ENCODE results near the gene PDE4A. TPM values are rescaled to one million over a fixed set of nuclear protein-coding genes. Genes with fewer than 3 reads are reported as not detected.
"Not testable (repeated sequence)": the region's sequence is repeated elsewhere in the genome, so short reads cannot be mapped to it uniquely, and the experiment has no call there.

PDE4A gene
- total RNA-seq, 1 donor from 2014 or later, result 15.6 TPM

DNA sequence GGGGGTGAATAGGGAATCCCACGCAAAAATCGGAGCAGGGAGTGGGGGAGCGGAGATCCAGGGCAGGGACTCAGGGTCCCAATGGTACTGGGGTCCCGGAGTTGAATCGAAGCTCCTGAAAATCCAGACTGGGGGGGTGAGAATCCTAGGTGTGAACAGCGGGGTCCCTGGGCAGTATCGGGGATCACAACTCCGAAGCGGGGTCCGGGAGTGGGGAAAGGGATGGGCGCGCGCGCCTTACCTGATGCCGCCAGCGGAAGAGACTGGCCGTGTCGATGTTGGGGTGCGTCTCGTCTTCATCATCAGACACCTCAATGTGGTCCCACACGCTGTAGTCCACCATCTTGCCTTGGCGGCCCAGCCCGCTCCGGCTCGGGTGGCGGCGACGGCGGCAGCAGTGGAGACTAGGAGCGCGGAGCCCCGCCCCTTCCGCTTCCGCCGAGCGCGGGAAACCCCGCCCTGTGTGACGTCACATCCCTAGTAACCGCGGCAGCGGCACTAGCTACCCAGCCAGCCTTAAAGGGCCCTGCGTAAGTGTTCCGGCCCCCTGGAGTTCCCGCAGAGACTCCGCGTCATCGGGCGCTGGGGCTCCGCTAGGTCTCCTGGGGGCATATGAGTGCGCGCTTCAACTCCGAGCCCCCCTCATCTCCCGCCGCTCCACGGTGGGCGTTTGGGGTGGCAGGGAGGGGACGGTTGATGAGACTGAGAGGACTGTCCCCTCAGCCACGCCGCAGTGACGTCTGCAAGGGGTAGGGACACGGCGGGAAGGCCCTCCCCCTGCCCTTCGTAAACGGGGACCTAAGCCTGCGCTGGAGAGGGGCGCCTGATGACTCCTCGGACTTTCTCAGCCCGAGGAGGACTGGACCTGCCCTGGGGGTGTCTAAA lies 17.0 kb upstream of the PDE4A start, which contains the start of gene CDC37:
CDC37 (minus strand) TSS at position 406 of the 885 bp plus-strand sequence; CDS start at position 343, 63 bp downstream.
- DNase-seq (ENCODE audit: low spot score), result peak; percentile 98

DNA sequence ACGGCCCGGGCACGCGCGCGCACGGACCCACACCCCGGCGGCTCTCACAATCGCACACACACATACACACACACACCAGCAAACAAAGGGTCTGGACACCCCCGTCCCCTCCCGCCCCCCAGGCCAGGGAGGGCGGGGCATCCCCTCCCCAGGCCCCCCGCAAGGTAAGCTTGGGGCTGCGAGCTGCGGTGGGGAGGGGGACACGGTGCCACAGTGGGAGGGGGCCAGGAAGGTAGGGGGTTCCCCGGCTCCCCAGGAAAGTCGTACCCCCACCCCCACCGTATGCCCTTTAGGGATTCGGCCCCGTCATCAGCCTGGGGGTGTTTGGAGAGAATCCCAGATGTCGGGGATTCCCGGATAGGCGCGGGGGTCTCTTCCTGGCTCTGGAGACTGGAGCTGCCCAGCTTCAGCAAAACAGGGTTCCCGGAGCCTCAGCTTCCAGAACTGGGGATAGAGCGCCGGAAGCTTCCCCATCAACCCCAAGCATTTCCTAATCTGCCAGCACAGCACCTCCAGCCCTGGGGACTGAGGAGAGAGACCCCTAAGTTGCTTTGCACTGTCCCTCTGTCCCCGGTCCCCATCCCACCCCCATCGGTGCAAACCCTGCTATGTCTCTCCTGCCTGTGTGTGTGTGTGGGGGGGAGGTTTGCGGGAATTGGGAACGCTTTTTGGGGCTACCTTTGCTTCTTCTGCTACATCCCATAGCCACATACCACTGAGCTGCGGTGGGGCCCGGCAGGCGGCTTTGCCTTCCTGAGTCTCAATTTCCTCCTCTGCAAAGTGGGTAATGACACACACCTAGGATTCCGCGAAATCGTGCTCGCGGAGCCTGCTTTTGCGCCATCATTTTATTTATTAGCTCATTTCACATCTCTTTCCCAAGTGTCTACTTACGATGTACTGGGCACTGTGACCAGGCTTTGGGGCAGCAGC lies 15.2 kb upstream of the PDE4A start:
- no peak for DNase-seq (ENCODE audit: low spot score)

DNA sequence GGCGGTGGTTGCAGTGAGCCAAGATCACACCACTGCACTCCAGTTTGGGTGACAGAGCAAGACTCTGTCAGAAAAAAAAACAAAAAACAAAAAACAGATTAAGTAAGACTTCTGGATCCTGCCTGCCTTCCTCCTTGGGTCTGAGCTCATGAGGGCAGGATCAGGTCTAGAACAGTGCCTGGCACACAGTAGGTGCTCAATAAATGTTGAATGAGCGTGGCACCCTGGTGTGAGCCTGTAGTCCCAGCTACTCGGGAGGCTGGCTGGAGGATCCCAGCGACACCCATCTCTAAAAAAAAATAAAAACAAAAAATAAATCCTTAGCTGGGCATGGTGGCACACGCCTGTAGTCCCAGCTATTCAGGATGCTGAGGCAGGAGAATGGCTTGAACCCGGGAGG lies 14.1 kb upstream of the PDE4A start:
- DNase-seq (ENCODE audit: low spot score), result no peak

DNA sequence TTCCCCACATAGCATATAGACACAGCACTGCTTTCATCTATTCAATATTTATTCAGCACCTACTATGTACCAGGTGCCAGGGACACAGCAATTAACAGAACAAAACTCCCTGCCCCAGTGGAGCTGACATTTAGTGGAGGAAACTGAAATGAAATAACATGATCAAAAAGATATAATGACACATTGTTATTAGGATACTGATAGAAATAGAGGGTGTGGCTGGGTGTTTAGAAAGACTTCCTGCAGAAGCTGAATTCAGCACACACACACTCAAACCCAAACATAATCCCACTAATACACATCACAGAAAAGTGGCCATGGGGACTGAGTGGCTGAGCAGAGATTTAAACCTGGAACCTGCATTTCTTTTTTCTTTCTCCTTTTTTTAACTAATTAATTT lies 13.2 kb upstream of the PDE4A start:
- DNase-seq (ENCODE audit: low spot score), result no peak

DNA sequence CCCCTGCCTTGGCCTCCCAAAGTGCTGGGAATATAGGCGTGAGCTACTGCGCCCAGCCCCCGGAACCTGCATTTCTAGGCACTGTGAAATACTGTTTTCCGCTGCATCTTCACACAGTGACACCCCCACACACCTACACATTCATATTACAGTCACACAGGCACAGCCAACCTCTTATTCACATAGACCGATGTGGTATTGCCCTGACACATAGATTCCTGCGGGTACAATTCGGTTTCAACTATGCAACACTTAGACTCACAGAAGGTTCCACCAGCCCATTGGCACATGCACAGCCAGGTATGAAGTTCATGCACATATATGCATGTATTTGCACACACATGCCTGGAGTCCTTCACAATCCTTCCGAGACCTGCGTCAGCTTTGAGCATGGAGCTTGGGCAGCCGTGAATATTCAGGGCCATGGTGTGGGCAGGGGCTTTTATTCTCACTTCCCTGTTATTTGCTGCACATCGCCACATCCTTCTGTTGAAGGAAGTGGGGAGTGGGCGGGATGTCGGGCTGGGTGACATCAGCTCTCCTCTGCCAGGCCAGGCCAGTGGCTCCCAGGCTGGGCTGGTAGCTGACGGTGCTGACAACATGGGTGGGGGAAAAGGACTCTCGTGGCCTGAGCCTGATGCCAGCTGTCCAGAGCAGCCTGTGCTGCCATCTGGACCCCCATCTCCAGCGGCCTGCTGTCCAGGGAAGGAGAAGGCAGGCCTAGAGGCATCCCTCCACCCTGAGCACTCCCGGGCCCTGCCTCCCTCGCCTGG lies 11.6 kb upstream of the PDE4A start:
- peak; percentile 50 for DNase-seq (ENCODE audit: low spot score)

DNA sequence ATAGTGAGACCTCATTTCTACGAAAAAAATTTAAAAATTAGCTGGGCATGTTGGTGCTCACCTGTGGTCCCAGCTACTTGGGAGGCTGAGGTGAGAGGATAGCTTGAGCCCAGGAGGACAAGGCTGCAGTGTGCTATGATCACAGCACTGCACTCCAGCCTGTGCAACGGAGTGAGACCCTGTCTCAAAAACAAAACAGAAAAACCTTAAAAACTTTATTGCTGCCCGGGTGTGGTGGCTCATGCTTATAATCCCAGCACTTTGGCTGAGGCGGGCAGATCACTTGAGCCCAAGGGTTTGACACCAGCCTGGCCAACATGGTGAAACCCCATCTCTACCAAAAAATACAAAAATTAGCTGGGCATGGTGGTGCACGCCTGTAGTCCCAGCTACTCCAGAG lies 9.1 kb upstream of the PDE4A start:
- DNase-seq (ENCODE audit: low spot score), result not testable (repeated sequence)

DNA sequence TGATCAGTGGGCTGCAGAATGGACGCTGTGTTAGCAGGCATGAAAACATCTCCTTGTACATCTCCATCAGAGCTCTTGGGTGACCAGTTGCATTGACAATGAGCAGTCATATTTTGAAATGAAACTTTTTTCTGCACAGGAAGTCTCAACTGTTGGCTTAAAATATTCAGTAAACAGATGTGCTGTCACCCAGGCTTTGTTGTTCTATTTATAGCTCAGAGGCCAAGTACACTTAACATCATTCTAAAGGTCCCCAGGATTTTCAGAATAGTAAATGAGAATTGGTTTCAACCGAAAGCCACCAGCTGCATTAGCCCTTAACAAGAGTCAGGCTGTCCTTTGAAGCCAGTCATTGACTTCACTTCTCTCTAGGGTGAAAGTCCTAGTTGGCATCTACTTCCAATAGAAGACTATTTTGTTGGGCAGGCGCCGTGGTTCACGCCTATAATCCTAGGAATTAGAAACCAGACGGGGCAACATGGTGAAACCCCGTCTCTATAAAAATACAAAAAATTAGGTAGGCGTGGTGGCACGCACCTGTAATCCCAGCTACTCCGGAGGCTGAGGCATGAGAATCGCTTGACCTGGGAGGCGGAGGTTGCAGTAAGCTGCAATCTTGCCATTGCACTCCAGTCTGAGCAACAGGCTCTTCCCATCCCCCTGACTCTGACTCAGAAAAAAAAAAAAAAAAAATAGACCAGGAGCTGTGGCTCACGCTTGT lies 7.9 kb upstream of the PDE4A start:
- DNase-seq (ENCODE audit: low spot score), result no peak

DNA sequence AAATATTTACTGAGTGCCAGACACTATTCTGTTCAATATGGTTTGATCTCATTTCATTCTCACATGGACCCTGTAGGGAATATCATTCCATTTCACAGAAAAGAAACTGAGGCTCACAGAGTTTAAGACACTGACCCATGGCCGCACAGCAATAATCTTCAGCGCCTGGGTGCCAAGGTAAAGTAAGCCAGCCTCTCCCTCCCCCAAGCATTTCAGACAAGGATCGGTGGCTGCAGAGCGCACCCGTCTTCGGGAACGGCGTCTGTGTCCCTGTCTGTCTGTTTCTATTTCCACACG lies 4.3 kb upstream of the PDE4A start:
- DNase-seq (ENCODE audit: low spot score), result no peak

DNA sequence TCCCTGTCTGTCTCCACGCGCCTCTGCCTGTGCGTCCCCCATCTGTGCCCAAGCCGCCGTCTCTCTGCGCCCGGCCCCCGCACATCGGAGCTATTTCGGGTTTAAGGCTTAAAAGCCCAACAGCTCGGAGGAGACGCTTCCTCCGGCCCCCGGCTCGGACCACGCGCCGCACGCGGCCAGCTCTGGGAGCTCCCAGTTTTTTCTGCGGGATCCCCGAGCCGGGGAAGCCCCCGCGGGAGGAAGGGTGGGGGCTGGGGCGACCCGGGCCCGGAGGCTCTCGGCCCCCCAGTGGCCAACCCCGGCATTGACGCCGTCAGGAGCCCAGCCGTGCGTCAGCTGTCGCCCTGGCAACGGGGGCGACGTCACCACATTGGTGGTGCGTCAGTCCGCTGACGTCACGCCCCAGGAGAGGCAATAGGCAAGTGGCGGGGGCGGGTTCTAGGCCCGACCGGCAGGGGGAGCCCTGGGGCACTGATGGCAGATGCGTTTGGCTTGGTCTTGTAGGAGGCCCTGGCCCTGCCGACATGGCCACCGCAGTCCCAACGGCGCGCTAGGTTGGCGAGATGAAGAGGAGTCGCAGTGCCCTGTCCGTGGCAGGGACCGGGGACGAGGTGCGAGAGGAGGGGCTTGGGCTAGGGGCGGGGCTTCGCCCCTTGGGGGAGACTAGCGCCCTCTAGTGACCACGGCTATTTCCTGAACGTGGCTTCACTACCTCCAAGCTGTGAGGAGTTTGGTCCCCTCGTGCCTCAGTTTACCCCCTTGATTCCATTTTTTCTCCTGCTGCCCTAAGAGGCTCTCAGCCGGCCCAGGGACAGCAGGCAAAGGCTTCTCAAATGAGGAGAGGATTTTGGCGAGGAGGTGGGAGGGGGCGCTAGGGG lies 3.7 kb upstream of the PDE4A start:
- peak; percentile 86 for DNase-seq (ENCODE audit: low spot score)

DNA sequence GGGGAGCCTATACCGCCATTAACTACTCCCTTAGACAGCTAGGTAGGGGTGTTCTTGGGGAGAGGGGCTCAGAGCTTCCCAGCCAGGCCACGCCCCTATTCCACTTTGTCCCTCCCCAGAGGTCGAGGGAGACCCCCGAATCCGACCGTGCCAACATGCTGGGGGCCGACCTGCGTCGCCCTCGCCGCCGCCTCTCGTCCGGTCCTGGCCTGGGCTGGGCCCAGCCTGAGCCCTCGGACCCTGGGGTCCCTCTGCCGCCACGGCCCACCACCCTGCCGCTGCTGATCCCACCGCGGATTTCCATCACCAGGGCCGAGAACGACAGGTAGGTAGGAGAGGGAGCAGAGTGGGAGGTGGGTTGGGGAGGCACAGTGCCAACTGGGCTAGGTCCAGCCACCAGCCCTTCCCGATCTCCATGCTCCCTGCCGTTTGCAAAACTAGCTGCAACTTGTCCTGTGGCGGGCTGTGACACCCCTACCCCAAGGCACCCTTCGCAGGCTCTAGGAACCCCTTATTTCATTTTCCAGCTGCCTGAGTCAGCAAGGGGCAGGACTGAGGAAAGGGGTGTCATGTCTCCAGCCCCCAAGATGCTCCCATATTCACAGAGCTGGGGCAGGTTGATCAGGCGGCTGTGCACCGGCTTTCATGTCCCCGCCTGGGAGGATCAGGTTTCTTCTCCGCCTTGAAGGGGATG lies 2.6 kb upstream of the PDE4A start:
- no peak for DNase-seq (ENCODE audit: low spot score)

DNA sequence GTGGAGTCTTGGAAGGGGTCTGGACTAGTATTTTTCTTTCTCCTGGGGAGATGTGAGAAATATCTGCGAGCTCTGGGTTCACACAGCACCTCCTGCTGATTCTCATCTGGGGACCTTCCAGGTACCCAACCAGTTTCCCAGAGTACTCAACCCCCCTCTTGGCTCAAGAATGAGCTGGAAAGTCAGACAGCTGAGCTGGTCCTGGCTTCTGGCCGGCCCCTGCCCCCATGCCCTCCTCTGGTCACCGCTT lies 2.2 kb upstream of the PDE4A start:
- no peak for DNase-seq (ENCODE audit: low spot score)

DNA sequence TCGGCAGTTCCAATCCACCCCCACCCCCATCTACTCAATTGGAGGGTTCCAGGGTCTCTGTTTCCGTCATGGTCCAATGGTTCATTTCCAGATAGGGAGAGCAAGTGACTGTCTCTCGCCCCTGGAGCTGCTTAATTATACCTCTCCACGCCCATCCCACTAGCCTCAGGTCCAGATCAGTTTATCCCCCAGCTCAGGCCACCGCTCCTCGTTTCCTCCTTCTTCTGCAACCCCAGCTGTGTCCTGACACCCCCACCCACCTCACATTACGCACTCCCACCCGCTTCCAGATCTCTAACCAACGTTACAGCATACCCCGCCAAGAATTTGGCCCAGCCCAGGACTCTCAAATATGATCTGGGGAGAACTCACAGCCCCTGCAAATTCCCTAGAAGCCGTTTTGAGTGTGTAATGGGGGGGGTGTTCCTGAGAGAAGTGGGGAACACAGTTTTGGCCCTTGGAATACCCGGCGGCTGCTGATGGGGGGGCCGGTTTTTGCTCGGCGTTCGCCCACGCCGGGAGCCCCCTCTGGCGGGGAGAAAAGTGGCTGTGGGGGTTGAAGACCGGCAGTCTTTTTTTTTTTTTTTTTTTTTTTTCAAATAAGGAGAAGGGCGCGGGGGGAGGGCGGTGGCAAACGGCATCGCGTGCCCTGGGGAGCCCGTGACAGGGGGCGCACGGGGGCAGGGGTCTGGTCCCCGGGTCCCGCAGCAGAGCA lies 1.7 kb upstream of the PDE4A start:
- DNase-seq (ENCODE audit: low spot score), result no peak

DNA sequence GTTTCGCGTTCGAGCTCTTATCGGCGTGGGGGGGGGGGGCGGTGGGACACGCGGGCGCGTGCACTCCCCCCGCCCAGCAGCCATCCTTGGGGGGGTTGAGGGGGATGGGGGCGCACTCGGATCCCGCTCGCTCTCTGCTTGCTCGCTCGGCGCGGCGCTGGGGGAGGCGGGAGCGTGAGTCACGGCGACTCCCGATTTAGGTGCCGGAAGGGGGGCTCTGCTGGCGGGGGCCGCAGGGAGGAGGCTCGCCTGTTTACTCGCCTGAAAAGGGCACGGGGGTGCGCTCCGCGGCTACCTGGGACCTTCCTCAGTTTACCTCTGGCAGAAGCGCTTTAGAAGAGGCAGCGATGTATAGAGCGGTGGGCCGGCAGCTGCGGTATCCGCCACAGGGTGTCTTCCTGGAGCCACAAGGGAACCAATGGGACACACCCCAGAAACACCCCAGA lies 1.1 kb upstream of the PDE4A start:
- DNase-seq (ENCODE audit: low spot score), result no peak

DNA sequence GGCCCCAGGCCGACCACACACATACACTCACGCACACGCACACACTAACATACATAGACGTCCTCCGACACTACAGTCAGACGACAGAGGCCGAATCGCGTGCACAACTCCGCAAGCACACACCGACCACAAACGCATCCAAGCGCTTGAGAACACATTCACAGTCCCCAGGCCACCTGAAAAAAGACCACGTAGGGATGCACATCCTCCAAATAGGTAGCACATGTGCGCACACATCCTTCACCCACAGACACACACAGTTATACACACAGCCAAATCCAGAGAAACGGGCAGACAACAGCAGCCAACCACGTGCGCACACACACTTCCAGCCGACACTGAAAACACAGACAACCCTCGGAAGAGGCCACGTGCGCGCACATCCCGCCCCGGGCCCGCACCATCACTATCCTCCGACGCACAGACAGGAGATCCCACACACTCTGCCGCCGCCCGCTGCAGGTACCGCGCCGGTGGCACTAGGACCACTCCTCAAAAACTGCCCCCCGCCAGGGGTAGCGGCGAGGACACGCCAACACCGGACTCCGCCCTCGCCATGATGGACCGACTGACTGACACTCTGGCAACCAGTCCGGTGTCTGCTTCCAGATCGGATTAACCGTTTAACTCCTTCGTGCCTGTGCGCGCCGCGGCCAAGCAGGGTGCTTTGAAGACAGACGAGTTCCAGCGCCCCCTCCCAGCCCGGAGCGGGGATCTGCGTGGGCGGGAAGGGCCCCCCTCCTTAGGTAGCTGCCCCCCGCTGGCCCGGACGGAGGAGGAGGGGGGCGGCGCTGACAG lies 493 bp upstream of the PDE4A start:
- no peak for DNase-seq (ENCODE audit: low spot score)

DNA sequence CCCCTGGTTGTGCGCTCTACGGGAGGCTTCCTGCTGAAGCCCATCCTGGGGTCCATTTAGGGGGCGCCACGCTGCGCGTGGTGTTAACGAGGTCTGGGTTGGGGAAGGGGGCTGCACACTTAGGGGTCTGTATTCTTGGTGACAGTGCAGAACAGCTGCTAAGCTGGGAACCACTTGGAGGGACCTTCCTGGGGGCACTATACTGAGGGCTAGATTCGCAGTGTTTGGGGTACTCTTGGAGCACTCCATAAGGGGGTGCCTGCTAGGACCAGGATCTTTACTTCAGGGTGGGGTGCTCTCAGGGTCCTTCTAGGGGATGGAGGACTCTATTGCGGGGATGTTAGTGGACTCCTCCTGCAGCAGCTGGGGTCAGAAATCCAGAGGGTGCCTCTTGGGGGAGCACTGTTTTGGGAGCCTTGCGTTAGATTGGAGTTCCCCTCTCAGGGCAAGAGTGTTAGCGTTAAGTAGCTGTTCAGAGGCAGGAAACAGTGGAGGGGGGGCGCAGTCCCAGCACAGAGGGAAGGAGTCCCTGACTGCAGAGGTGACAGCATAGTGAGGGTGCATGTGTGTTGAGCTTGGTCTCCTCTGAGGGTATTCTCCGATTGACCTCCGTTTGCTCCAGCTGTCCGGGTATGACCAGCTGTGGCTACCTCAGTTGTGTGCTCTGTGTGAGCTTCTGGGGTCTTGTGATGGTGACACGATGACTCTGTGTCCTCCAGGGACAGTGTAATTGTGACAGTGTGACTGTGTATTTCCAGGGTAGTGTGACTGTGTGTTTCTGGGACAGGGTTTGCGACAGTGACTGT lies 1.1 kb downstream of the PDE4A start:
- no peak for DNase-seq (ENCODE audit: low spot score)

DNA sequence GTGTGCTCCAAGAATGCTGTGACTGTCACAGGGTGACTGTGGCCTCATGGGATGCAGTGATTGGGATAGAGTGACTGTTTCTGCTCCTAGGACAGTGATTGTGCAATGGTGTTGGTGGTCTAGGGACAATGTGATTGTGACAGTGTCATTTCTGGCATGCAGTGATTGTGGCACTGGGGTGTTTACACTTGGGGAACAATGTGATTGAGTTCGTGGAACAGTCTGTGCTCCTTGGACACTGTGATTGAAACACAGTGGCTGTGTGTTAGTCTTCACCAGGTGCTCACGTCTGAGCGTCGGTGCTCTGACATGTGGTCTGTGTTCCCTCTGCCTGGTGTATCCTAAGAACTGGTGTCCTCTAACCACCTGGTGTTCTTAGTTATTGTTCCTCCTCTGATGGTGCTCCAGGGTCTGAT lies 1.7 kb downstream of the PDE4A start:
- DNase-seq (ENCODE audit: low spot score), result no peak

DNA sequence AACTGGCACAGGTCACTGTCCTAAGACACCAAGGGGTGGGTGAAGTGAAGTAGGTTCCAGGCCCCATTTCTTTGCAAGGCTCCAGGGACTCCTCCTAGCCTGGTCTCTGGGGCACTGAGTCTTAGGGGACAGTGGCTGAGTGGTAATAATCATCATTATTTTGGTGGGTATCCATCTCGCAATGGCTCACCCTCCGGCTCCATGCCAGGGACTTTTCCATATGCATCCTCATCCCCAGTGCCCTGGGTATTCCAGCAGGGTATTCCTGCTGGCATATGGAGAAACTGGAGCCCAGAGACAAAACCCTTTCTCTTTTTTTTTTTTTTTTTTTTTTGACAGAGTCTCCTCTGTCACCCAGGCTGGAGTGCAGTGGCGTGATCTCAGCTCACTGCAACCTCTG lies 2.5 kb downstream of the PDE4A start:
- no peak for DNase-seq (ENCODE audit: low spot score)

All from mucosa of gallbladder (tissue), 1 donor.